Hematopoietic multipotent progenitor cell treated with erythropoietin and hydrocortisone succinate and interleukin-3 and kit ligand, for 8 days (in vitro differentiated cells): ENCODE data around the gene DAAM2.

ENCODE experiments used
- DNase-seq: peaks from one replicate; pipeline ENCODE4 v3.0.0-alpha.2; 2015

DAAM2 gene

GRCh38 chr6:39820553-39820952 is 28.4 kb downstream of the DAAM2 start:
- no peak for DNase-seq

- no peak for DNase-seq
Measured at GRCh38 chr6:39821046-39821740, 29.0 kb downstream of the DAAM2 start.

- no peak for DNase-seq
Measured at GRCh38 chr6:39821742-39822532, 29.8 kb downstream of the DAAM2 start.

GRCh38 chr6:39822846-39823815 is 31.0 kb downstream of the DAAM2 start:
- no peak for DNase-seq

GRCh38 chr6:39824030-39824926 is 32.1 kb downstream of the DAAM2 start:
- no peak for DNase-seq

GRCh38 chr6:39829331-39829730 is 37.2 kb downstream of the DAAM2 start:
- no peak for DNase-seq

GRCh38 chr6:39830444-39830843 is 38.3 kb downstream of the DAAM2 start:
- no peak for DNase-seq

- no peak for DNase-seq
Measured at GRCh38 chr6:39831701-39832100, 39.5 kb downstream of the DAAM2 start.

GRCh38 chr6:39834278-39834677 is 42.1 kb downstream of the DAAM2 start:
- DNase-seq, result no peak

- DNase-seq, result no peak
Measured at GRCh38 chr6:39834866-39835265, 42.7 kb downstream of the DAAM2 start.

GRCh38 chr6:39835821-39836295 is 43.7 kb downstream of the DAAM2 start:
- DNase-seq, result no peak

- no peak for DNase-seq
Measured at GRCh38 chr6:39836606-39837005, 44.4 kb downstream of the DAAM2 start.

- no peak for DNase-seq
Measured at GRCh38 chr6:39839445-39839844, 47.3 kb downstream of the DAAM2 start.

GRCh38 chr6:39840781-39841180 is 48.6 kb downstream of the DAAM2 start:
- DNase-seq, result no peak

GRCh38 chr6:39841291-39841690 is 49.1 kb downstream of the DAAM2 start:
- DNase-seq, result no peak

- DNase-seq, result no peak
Measured at GRCh38 chr6:39841923-39842322, 49.7 kb downstream of the DAAM2 start.

GRCh38 chr6:39843305-39844020 is 51.3 kb downstream of the DAAM2 start:
- DNase-seq, result no peak

- DNase-seq, result no peak
Measured at GRCh38 chr6:39844866-39845265, 52.7 kb downstream of the DAAM2 start.

GRCh38 chr6:39847221-39847620 is 55.0 kb downstream of the DAAM2 start:
- no peak for DNase-seq

GRCh38 chr6:39848171-39848570 is 56.0 kb downstream of the DAAM2 start:
- no peak for DNase-seq

- DNase-seq, result no peak
Measured at GRCh38 chr6:39849228-39849627, 57.1 kb downstream of the DAAM2 start.
